H54 (cell line): Measurements from ENCODE around the gene PRELID1.

Experiments used
- DNase-seq: peaks from one replicate; pipeline ENCODE4 v3.0.0; 2011; ENCODE audit warnings: low spot score, mixed read lengths; ENCODE audit not compliant: insufficient read length
- FAIRE-seq: peaks from 3 replicates; lab custom pipeline; 2011; peaks lifted over from hg19 to GRCh38; lab: Jason Lieb, UNC
- POLR2A ChIP-seq: IDR thresholded peaks from 2 replicates; pipeline ENCODE4 v1.6.1; 2011; ENCODE audit warnings: low read depth, mild to moderate bottlenecking, low read length

Gene PRELID1

DNA sequence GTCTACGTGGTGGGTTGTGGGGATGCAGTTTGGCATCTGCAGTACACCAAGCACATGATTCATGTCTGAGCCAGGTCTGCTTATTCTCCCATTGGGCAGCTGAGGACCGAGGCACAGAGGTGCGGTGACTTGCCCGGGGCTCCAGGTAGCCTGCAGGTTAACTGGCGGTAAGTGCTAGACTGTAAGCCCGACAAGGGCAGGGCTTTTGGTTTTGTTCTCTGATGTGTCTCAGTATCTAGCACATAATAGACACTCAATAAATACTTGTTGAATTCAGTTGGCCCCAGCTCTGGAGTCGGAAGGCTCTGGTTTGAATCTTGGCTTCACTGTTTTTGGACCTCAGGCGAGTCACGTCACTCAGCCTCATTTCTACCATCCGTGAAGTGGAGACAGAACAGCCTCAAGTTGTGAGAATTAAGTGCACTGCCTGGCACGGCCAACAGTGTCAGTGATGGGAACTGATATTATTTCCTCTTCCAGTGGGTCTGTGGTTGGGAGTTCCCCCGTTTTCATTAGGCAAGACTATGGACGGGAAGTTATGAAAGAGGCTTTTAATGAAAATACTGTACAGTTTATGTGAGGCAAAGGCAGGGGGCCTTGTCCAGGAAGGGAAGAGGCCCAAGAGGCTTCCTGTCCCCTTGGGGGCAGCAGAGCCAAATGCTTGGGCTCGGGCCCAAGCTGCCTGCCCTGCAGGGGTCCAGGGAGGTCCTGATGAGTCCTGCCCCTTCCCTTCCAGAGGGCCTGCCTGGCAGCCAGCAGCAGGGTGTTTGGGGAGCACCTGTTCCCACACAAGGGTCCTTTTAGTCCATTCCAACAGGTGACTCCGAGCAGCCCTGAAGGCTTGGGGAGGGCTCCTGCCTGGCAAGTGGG lies 3.3 kb downstream of the PRELID1 start:
- FAIRE-seq (no peak), DNase-seq (no peak)
- TF ChIP-seq POLR2A = no peak

DNA sequence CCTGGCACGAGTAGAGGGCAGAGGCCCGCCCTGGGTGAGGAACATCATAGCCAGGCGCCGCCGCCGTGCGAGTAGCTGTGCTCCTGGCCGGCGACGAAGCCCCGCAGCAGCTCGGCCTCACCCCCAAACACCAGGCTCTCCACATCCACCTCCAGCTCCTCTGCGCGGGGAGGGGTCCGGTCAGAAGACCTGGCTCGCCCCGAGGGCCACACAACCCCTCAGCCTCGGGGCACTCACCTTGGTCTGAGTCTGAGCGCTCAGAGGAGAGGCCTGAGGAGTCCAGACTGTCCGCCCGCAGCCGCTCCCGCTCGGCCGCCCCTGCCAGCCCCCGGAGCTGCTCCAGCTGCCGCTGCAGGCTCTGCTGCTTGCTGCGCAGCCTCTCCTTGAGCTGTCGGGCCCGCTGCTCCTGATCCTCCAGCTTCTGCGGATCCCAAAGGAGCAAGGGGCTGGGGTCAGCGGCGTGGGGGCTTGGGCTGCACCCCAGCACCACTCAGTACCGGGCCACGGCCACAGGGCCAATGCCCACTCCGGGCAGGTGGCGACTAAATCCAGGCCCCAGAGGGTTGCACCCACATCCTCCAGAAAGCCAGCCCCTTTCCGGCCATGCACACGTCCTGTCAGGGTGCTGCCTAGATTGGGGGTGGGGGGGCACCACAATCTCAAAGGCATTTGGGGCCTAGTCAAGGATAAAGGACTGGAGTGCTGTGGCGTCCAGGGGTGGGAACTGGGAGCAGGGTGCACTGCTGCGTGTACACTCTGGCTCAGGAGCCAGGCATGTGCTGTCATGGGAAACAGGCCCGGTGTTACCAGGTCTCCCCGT lies 4.2 kb downstream of the PRELID1 start:
- no peak for TF ChIP-seq POLR2A
- no peak for DNase-seq
- FAIRE-seq = no peak

DNA sequence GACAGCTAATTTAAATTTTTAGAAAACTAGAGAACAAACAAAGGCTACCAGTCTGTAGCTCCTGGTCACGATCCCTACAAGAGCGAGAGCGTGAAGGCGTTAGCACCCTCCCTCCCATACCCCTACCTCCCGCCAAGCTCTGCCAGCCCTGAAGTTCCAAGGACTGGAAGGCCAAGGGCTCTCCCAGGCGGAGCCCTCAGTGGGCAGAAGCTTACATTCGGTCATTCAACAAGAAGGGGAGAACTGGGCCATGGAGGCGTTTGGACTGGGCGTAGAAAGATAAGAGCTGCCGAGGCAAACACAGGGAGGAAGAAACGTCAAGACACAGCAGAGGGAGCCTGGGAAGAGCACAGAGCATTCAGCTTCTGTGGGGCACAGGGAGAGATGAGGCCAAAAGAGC lies 5.1 kb downstream of the PRELID1 start:
- no peak for DNase-seq
- no peak for TF ChIP-seq POLR2A
- FAIRE-seq = no peak

DNA sequence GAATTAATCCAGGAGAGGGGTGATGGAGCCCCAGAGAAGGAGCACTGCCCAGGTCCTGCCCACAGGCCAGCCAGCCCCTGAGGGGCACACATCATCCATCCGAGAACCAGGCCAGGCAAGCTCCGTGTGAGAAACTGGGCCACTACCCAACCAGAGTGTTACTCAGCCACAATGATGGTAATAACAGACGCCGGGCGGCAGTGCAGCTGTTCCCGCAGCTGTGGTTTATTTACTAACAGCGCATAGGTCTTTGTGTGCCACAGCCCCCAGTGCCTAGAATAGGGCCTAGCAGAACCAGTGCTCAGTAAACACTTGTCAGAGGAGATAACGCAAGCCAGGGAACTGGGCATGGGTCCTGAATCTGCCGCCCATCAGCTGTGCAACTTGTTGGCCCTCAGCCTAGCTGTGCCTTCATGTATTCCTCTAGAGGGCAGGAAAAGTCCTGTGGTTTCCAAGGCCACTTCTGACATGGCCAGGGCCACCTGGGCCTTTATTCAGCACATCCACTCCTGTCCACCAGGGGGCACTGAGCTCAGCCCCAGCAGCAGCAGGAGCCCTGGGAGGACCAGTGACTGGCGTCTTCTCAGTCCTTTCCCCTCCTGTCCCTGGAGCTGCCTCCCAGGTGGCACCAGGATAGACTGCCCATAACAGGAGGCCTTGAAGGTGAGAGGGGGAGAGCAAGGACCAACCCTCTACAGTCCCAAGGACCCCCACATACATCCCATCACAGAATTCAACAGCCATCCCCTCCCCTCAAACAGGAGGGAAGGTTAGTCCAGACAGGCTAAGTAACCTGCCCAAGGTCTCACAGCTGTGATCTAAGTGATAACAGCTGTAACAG lies 6.0 kb downstream of the PRELID1 start:
- TF ChIP-seq POLR2A = no peak
- DNase-seq (peak; percentile 67), FAIRE-seq (no peak)

DNA sequence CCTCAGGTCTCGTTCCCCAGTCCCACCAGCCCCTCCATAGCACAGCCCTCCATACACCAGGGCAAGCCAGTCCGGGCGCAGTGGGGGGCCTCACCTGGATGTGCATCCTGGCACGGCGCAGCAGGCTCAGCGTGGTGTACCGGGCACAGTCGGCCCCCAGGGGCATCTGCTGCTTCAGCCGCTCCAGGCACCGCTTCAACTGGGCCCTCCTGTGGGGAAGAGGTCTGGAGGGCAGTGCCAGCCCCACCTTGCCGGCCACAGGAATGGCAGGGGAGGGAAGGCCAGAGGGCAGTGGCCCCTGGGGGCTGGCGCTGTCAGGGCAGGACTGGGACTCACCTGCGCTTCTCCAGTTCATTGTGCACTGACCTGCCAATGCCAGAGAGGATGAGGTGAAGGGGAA lies 6.7 kb downstream of the PRELID1 start:
- no peak for DNase-seq
- no peak for FAIRE-seq
- no peak for TF ChIP-seq POLR2A

DNA sequence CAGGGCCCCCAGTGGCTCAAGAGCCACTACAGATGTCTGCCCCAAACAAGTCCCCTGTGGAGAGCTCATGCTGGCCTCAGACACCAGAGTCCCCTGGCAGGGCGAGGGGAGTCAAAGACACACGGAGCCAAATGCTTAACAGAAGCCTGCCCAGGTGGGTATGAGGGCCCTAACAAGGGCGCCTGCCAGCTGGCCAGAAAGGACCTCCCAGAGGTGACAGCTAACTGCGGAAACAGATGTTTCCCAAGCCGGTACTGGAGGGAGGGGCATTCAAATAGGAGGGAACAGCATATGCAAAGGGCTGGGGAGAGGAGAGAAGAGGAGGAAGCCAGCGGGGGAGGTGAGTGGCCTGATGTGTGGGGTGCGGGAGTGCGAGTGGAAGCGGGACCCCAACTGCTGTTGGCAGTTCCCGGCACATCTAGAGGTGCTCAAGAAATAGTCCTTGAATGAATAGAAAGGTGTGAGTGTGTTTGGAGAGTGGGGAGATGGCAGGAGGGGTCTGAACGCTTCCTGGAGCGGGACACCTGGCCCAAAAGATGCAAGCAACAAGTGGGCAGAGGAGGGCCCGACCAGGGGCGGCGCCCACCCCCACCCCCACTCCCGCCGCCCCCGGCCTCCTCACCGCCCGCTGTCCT lies 7.3 kb downstream of the PRELID1 start:
- 0 out of 2 replicates have a peak, but pooled peaks have one; percentile 6 for TF ChIP-seq POLR2A
- DNase-seq (no peak), FAIRE-seq (no peak)

DNA sequence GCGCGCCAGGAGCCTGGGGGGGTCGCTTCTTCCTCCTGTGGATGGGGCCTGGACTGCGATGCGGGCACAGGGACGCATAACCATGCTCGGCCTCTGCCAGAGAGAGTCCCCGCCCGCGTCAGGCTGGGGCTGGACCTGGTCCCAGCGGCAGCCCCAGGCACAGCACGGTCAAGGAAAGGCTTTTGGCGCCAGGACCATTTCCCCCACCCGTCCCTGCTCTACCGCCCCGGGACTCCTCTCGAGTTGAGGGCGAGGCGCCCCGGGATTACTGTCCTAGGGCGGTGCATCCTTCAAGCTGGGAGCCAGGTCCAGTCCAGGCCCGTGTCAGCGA lies 7.8 kb downstream of the PRELID1 start:
- TF ChIP-seq POLR2A = no peak
- DNase-seq (no peak), FAIRE-seq (no peak)

DNA sequence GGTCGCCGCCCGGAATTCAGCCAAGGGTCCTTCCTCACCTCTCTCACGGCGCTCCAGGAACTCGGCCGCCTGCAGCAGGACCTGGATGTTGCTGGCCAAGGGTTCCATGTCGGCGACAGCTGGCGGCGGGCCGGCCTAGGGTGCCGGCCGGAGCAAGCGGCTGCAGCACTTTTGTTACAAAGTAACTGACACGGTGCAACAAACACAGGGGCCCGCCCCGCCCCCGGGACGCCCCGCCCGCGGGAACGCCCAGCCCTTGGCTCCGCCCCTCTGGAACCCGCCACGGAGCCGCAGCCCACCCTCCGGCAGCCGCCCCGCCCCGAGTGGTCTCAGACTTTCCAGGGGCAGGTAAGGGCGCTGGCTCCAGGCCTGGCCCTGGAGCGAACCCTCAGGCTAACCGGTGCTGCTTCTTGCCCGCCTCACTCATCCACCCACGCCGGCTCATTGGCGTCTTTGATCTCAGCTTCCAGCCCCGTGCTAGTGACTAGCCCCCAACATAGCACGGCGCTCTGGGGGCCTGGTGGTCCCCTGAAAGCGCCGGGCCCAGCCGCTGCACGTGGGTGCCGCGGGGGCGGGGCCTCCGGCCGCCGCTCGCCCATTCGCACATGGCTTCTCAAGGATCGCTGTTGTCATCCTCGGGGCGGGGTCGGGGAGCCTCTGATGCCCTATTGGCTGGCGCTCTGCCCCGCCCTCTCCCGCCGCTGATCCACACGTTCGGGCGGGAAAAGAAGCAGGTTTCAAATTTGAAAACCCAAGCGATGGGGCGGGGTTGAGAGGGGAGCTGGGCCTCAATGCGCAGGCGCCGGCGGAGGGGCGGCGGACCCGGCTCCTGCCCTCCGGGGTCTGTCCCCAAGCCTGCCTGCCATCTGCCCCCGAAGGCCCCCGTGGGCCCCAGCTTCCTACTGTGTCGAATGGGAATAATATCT lies 8.4 kb downstream of the PRELID1 start, which contains the start of gene MXD3:
Gene MXD3, minus strand, starts transcription at position 176 of the 926 bp plus-strand sequence. Its CDS starts 68 bp downstream, at position 108.
- TF ChIP-seq POLR2A = peak; percentile 45
- no peak for FAIRE-seq
- peak; percentile 91 for DNase-seq

DNA sequence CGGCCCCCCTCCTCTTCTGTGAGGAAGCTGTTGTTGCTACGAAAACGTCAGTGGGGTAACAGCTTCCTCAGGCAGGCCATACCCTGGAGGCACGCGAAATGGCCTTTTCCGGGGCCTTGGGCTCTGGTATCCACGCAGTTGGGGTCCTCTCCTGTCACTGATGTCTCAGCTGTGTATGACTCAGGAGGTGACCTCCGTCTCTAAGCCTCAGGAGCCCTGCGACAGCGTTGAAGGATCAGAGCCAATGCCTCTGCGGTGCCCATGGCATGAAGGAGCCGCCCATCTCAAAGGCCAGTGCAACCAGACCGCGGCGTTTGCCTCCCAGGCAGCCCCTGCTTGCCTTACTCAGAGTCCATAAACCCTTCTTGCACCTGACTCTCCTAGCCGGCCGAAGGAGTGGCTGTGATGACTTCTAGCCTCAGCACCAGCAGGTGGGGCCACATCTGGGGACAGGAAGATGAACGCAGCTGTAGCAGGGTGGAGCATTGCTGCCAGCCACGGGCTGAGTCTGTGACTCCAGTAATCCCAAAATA lies 9.1 kb downstream of the PRELID1 start:
- DNase-seq = peak; percentile 34
- TF ChIP-seq POLR2A = no peak
- FAIRE-seq = no peak

DNA sequence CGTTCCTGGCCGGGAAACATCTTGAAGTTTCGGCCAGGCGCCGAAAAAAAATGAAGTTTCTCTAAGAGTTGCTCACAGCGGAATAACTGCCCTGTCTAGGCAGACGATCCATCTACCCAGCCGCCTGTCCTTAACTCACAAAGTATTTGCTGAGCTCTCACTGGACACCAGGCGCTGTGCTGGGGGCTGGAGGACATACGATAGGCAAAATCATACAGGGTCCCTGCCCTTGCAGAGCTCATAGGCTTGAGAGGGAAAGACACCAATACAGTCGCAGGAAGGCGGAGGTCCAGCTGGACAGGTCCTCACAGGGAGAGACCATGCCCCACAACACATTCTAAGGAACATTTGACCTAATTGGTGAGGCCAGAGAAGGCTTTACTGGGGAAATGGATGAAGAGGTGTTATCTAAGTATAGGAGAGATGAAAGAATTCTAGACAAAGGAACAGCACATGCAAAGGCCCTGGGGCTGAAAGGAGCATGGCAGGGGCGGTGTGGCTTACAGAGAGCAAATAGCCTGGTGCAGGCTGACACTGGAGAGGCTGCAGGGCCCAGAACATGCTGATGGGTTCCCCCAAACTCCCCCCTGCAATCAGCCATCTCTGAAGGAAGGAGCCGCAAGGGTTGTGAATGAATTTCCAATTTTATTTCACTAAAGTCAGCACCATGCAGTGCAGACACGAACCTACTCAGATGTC lies 10.1 kb downstream of the PRELID1 start:
- TF ChIP-seq POLR2A = no peak
- DNase-seq = no peak
- no peak for FAIRE-seq
